Measurements from ENCODE around the gene HAPLN3.

HAPLN3 gene

DNA sequence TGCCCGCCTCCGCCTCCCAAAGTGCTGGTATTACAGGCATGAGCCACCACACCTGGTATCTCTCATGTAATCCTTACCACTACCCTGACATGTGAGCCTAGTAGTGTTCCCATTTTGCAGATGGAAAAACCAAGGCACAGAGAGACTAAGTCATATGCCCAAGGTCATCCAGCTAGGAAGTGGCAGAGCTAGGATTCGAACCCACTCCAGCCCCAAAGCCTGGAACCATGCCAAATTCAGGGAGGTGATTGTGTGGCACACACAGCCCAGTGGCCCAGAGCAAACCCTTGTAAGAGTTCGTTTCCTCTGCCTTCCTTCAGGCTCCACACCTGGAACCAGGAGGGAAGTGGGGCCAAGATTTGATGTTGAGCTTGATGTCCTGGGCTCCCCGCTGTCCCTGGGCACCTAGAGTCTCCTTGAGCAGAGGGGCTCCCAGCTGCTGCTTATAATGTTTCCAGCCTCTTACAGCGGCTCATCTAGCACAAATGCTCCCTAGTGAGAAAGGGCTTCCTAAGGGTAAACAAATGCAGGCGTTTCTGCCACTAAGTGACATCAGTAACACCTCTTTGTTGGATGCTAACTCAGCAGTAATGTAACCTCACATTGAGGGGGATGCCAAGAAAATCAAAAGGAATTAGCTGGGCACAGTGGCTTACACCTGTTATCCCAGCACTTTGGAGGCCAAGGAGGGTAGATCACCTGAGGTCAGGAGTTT is 3.6 kb downstream of the HAPLN3 start:
- DNase-seq, result no peak

DNA sequence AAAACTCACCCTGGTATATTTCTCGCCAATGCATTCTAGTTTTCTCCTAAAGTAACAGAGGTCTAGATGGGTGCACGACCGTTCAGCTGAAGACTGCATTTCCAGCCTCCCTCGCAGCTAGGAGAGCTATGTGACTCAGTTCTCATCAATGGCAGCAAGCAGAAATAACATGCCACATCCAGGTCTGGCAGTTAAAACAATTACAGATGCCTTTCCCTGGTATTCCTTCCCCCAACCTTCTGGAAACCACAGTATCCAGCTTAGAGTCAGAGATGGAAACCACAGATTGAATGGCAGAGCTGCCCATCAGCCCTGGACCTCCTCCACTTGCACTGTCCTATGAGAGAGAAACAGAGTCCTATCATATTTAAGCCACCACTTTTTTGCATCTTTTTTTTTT is 4.8 kb downstream of the HAPLN3 start:
- DNase-seq, result no peak

DNA sequence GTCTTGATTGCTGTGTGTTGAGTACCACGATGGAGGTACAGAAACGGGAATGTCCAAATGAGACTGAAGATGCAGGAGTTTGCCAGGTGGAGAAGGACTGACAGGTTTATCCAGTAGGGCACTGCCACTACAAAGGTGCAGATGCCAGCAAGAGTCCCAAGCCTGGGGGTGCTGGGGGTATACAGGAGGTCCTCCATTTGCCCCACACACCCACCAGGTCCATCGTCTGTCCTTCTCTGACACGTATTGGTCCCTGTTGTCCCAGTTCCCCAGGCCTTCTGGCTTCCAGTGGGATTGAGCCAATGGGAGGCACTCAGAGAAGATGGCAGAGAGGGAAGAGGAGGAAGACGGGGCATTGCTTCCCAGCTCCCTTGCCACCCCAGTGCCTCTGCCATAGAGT is 6.6 kb downstream of the HAPLN3 start:
- DNase-seq, result no peak

DNA sequence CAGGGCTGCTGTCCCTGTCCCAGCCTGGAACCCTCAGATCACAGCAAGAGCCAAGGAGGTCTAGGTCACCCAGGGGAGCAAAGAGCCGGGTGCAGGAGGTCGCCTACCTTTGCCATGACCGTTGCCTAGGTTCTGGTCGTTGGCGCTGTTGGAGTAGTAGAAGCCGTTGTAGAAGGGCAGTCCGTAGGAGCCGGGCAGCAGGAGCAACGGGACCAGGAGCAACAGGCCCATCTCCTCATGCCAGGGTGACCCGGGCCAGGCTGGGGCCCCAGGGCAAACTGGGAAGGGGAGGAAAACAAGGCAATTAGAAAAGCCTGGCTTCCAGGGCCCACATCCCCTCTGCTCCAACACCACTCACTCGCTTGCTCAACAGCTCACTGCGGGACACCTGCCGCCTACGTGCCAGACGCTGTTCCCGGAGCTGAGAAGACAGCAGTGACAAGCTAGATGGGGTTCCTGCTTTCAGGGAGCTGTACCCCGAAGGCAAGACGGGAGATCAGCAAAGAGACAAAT is 8.2 kb downstream of the HAPLN3 start:
- DNase-seq, result no peak

DNA sequence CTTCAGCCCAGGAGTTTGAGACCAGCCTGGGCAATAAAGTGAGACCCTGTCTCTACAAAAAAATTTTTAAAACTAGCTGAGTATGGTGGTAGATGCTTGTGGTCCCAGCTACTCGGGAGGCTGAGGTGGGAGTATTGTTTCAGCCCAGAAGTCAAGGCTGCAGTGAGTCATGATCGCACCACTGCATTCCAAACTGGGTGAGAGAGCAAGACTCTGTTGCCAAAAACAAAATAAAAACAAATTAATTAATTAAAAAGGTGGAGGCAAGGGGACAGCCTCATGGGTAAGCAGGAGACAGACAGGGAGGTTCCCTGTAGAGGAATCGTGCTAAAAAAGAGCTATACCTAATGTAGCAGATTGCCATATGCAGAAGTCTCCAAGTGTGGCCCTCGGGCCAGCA is 12.6 kb downstream of the HAPLN3 start:
- DNase-seq, result no peak

DNA sequence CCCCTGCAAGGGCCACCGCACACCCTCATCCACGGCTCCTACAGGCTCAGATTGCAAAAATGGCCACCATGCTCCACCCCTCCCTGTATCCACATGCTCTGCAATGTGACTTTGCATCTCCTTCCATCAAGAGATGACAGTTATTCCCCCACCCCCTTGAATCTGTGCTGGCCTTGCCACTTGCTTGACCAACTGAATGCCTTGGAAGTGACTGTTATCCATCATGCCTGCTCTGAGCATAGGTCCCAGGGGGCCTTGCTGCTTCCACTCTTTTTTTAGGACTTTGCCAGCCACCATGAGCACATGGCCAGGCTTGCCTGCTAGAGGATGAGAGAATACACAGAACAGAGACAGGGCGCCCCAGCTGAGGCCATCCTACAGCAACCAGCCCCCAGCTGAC is 13.6 kb downstream of the HAPLN3 start:
- no peak for DNase-seq

DNA sequence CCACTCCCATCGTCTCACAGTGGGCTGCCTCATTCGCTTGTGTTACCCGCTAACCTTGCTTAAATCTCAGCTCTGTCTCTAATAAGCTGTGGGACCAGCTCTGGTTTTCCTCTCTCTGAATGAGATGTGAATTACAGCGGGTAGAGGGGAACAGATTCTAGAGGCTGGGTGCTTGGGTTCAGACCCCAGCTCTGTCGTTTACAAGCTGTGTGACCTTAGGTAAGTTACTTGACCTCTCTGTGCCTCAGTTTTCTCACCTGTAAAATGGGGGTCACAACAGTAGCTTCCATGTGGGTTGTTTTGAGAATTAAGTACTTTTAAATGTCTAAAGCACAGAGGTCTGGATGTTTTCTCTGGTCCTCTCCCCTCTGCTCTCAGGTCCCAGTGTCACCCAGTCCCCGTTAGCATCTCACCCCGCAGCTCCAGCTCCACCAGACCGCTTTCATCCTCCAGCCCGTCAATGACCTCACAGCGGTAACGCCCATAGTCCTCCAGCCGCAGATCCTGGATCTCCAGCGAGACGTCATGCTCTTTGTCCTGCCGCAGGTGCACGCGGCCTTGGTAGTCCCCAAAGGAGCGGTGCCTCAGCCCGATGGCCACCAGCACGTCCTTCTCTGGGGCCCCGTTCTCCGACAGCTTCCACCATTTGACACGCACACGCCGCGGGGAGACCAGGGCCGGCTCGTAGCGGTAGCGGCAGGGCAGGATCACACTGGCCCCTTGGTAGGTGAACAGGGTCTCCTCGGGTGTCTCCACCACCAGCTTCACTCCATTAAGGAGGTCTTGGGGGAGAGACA is 14.2 kb downstream of the HAPLN3 start:
- no peak for DNase-seq

DNA sequence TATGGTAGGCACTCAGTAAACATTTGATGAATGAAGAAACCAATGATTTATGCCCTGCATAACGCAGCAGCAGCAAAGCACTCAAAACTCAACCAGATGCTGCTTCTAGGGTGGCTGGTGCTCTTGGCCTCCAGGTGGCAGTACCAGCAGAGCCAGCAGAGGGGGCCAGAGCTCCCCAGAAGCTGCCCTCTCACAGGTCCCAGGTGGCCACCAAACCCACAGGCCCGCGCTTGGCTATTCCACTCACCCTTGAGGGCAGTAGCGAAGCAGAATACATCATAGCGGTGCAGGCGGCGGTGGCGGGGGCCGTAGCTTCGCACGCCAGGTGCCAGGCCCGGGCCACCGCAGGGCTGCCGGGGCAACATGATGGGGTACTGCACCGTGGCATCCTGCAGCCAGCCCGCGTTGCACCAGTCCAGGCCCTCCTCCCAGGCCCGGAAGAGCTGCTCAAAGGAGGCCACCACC is 16.6 kb downstream of the HAPLN3 start:
- peak in 1 of 2 donors; percentile 2 for DNase-seq

DNA sequence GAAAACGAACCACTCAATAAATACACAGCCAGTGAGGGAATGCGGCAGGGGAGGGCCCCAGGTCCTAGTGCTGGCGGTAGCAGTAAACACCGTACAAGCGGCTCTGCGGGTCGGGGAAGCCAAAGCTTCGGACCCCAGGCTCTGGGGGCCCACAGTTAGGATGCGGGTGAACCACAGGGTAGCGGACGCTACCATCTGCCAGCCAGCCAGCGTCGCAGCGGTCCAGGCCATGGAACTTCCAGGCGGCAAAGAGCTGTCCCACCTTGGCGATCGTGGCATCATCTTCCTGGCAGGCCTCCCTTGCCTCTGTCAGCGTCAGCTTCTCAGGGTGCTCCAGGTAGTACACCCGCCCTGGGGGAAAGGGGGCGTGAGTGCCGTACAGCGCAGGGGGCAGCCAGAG is 17.4 kb downstream of the HAPLN3 start:
- no peak for DNase-seq

DNA sequence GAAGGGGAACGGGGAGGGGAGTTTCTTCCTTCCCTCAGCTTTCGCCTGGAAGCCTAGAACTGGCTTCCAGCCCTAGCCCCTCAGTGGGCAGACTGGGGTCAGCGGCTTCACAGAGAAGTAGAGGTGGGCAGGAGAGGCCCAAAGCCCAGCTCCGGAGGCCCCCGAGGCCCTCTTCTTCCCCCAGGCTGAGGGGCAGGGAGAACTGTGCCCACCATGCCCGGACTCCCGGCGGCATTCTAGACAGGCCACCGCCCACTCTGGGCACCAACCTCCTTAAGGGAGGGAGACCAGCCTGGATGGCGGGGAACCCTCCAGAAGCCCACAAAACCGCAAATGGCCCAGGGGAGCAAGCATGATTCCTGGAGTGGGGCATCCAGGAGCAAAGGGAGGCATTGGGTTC is 17.9 kb downstream of the HAPLN3 start:
- DNase-seq, result no peak

DNA sequence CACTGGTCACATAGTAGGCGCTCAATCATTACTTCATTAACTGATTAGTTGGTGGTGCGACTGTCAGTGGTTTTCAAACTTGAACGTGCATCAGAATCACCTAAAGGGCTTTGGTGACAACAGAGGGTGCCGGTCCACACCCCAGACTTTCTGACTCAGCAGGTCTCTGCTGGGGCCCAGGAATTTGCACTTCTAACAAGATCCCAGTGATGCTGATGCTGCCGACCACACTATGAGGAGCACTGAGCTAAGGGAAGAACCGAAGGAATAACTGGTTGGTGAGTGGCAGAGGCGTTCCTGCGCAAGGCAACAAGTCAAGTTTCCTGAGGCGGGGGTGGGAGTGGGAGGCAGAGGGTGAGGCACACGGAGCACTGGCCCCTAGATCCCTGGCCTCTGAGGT is 18.8 kb downstream of the HAPLN3 start:
- DNase-seq, result no peak

DNA sequence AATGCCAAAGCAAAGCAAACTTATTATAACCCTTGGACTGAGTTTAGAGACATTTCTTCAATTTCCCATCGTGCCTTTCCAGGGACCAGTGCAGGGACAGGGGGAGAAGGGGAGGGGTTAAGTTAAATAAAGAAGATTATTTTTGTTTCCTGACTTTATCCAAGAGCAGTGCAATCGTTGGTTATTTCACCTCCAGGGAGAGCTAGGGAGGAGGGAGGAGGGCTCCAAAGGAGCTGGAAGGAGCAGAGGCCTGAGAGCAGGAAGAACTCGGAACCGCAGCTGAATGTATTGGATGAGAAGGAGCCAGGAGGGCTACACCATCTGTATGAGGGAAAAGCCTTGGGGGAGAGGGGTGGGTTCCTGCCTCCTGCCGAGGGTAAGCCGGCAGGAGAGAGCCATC is 20.7 kb downstream of the HAPLN3 start:
- no peak for DNase-seq

DNA sequence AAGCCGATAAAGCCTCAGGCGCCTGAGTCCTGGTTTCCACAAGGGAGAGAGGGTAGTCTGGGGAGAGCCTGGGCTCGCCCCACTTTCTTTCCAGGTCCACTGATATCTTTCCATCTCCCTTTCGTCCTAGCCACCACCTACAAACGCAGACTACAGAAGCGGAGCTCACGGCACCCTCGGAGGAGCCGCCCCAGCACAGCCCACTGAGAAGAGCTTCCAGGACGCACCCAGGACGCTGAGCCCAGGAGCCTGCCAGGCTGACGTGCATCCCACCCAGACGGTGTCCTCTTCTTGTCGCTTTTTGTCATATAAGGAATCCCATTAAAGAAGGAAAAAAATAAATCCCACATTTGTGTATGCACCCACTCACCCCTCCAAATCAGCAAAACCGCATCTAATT is 21.1 kb downstream of the HAPLN3 start:
- DNase-seq, result no peak

DNA sequence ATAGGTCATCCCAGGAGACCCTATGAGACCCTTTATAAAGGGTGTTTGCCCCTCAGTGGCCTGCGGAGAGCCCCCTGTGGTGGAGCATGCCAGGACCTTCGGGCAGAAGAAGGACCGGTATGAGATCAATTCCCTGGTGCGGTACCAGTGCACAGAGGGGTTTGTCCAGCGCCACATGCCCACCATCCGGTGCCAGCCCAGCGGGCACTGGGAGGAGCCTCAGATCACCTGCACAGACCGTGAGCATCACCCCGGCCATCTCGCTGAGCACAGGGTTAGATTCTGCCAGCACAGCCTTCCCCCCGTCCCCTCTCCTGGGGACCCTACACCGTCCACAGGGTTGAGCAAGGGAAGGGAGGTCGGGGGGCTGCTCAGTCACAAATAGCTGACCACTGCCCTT is 21.6 kb downstream of the HAPLN3 start:
- DNase-seq, result no peak

DNA sequence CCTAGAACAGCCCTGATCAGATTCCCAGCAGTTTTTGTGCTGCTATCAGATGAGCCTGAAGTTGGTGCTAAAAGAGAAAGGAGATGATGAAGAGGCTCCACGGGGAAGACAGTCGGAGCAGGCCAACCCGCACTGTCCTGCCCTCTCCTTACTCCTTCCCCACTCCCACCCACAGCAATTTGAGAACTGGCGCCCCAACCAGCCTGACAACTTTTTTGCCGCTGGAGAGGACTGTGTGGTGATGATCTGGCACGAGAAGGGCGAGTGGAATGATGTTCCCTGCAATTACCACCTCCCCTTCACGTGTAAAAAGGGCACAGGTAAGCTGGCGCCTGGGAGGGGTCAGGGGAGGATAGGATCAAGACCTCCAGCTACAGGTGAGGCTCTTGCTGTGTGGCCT is 22.6 kb downstream of the HAPLN3 start:
- DNase-seq, result no peak

DNA sequence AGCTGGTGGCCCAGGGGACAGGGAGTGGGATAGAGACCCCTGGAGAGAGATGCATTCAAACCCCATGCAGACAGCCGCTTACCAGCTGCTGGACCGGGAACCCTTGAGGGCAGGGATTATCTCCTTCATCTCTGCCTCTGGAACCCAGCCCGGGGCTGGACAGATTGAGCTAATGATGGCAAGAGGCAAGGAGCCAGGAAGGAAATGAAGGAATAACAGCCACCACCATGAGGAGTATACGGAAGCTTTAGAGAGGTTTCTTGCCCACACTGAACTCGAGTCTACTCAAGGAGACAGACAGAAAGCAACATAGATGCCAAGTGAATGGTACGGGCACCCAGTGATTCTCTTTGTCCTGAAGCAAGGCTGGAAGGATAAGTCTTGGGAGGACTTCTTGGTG is 23.2 kb downstream of the HAPLN3 start:
- no peak for DNase-seq

DNA sequence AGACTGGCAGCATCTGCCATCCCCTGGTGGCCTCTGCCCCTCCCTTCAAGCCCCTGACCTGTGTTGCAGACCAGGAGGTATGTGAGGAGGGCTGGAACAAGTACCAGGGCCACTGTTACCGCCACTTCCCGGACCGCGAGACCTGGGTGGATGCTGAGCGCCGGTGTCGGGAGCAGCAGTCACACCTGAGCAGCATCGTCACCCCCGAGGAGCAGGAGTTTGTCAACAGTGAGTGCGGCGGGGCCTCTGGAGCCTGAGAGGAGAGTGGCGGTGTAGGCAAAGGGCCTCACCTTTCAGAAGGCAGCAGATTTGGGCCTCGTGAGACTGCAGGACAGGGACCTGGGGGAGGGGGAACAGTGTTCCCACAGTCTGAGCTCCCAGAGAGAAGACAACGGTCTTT is 24.0 kb downstream of the HAPLN3 start:
- no peak for DNase-seq

DNA sequence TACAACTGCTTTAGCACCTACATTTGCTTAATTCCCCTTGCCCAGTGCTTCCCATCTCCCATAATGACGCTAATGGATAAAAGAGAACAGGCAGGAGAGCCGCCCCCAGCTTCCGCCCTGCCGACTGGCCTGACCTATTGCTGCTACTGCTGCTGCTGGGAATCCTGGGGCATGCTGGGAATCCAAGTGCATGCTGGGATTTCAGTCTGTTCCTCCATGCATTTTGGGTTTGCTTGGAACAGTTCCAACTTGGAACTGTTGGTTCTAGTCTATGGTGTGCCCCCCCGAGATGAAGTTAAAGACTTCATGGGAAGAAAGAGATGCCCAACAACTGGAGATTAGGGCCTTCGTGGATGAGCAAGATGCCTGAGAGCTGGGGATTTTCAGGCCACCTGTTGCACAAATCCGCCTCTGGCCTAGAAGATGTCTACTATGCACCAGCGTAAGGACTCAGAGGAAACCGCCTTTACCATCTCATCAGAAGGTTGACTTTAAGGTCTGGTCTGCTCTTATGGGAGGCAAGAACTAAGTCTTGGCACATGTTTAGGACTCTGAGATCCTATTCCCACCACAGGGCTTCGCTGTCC is 29.0 kb downstream of the HAPLN3 start:
- DNase-seq, result no peak

DNA sequence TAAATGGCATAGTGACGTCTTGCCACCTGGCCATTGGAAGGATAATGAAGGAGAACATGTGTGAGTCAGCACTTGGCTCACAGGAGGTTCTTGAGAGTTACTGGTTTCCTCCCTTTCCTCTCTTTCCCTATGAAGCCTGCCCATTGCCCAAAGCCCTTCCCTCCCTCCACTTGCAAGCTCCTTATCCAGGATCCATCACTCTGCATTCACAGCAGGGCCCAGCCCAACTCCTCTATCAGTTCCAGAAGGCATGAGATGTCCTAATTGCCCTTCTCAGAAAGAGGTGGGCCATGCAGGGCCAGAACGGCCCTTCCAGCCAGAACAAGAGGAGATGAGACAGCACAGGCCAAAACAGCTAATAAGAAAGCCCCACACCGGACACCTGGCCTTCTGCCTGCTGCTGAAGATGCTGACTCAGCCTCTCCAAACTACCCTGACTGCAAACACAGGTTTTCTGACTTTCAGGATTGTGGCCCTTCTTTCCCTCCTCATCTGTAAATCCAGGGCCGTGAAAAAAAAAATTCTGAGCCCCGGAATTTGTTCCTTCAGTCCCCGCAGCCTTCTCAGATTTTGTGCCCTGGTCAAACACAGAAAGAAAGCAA is 29.7 kb downstream of the HAPLN3 start:
- DNase-seq, result no peak

DNA sequence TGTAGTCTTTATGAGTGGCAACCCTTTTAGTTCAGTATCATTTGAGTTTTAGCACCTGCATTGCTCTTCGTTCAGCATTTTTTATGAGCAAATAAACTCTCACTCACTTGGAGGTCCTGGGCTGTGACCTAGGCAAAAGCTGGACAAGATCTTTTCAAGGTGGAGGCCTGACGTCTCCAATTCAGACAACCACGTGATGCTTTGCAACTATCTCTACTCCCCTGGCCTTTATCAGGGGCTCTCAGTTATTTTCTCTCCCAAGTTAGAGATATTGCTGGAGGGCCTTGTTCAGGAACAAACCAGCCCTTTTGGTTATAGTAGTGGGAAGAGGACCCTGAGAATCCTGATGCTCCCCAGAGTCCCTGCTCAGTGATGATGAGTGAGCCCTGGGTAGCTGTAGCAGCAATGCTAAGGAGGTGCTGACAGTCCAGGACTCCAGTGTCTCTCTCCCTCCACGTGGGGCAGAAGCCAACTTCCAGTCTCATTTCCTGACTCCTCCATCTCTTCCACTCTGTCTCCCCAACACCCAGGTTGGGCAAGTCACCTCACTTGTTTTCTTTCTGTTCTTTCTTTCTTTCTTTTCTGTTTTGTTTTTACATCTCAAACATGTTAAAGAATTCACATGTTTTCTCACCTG is 30.4 kb downstream of the HAPLN3 start:
- no peak for DNase-seq

DNA sequence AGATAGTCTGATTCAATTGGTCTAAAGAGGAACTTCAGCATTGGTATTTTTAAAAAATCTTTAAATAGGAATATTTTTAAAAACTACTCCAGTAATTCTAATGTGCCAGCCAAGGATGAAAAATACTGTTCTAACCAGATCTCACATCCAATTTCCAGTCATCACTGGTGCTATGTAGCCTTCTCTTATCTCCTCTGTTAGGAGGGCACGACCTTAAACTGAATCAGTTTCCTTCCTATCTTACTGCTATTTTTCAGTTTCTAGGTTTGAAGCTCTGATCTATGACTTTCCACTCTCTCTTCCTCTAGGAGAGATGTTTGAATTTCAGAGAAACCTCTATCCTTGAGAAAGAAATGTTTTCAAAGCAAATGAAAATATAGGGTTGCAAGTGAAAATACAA is 31.9 kb downstream of the HAPLN3 start:
- DNase-seq, result no peak

DNA sequence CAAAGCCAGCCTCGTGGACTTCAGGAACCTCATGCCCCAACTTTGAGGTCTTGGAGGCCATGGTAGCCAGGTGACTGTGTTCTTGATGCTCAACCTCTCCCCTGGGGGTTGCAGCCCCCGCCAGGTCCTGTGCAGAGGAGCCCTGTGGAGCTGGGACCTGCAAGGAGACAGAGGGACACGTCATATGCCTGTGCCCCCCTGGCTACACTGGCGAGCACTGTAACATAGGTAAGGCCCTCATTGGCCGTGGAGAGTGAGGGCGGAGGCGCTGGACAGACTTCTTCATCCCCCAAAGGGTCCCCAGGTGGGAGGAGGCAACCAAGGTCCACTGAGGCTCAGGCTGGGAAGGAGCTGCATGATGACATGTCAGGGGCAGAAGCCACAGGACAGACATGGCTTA is 35.1 kb downstream of the HAPLN3 start:
- no peak for DNase-seq

DNA sequence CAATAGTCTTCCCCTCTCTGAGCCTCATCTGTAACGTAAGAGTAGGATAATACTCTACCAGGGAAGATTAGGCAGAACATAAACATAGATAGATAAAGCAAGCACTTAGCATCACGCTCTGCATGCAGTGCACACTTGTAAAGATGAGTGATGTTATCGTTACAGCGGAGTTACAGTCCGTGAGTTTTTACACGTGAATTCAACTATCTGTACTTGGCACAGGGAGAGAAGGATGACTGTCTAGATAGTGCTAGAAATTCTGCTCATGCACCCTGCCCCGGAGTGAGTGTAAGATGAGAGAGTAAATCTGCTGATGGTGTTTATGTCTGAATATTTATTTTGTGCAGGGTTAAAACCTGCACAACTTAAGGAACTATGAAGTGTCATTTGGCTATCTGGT is 35.8 kb downstream of the HAPLN3 start:
- no peak for DNase-seq
